Esophagus squamous epithelium (tissue), 5 donors: ENCODE measurements around the gene OAS3. TPM values are rescaled to one million over a fixed set of nuclear protein-coding genes. Genes with fewer than 3 reads are reported as not detected.

ENCODE experiments used
- DNase-seq: peaks from one replicate; lab custom pipeline; 2025; lab: John Stamatoyannopoulos, UW
- H3K27ac ChIP-seq, 4 donors: fragments of 200-600 bp; sonication (generic); one replicate each; pipeline ENCODE4 v1.5.1; 2016 to 2019; ENCODE audit warnings: mild to moderate bottlenecking in 1 of 4
- H3K27me3 ChIP-seq, 4 donors: fragments of 200-600 bp; sonication (generic); 1 replicate in 3 of 4; 2 replicates in 1 of 4; pipeline versions ENCODE4 v1.5.1 to v1.6.0; 2017 to 2021; ENCODE audit warnings: antibody characterized with exemption in 1 of 4
- H3K36me3 ChIP-seq, 3 donors: fragments of 200-600 bp; sonication (generic); one replicate each; pipeline ENCODE4 v1.5.1; 2016 to 2019
- H3K4me1 ChIP-seq, 3 donors: fragments of 200-600 bp; sonication (generic); one replicate each; pipeline ENCODE4 v1.5.1; 2017 to 2019
- H3K4me3 ChIP-seq, 4 donors: fragments of 200-600 bp; sonication (generic); 1 replicate in 3 of 4; 2 replicates in 1 of 4; pipeline ENCODE4 v1.5.1; 2016 to 2019; ENCODE audit warnings: mild to moderate bottlenecking in 2 of 4, moderate library complexity in 1 of 4
- H3K9me3 ChIP-seq, 3 donors: fragments of 200-600 bp; sonication (generic); one replicate each; pipeline ENCODE4 v1.5.1; 2016 to 2019
- CTCF ChIP-seq, 6 experiments: fragments of 450-650 bp in 4 of 6; fragments of 200-600 bp in 2 of 6; sonication (generic) in 2 of 6; IDR thresholded peaks; one replicate each; pipeline ENCODE4 v1.5.1; 2016 to 2019; ENCODE audit warnings: antibody characterized with exemption in 6 of 6, mild to moderate bottlenecking in 4 of 6, moderate library complexity in 4 of 6
- POLR2A ChIP-seq, 4 donors: fragments of 450-650 bp; IDR thresholded peaks; one replicate each; pipeline ENCODE4 v1.6.1; 2017; ENCODE audit warnings: antibody characterized with exemption in 4 of 4, mild to moderate bottlenecking in 4 of 4, moderate library complexity in 3 of 4
- WGBS, 2 donors: methylation state at CpG; one replicate each; pipeline ENCODE4 v1.1.5; 2018; 5-methylcytosine and 5-hydroxymethylcytosine counted together
- intact Hi-C: fragments of 100-400 bp; cut with DNase I; formaldehyde crosslinking; loops from one replicate; pipeline ENCODE4 v1.15.0; 2022
- total RNA-seq, 4 donors: library from RNA; depleted of rRNA; stranded (reverse); fragments of >200 nt; gene quantifications; one replicate each; pipeline ENCODE4 v1.1.0, GENCODE V29; 2016
- donor health status: DM: yes; HTN: yes; CAD: no.

The OAS3 gene
- total RNA-seq, 4 donors from 2014 or later = 25.2 to 40.0 (median 32.3) TPM

GRCh38 chr12:112928978-112929377 is 9.3 kb upstream of the OAS3 start:
- WGBS, 2 donors = 88 to 94% methylated on average over 1 of the region's 1 CpG
- no peaks in the 10 kb centered on the region for H3K27me3 ChIP-seq
- no peak for TF ChIP-seq CTCF (IDR thresholded peaks at IDR 0.05)
- no peak for TF ChIP-seq POLR2A (IDR thresholded peaks at IDR 0.05)
- intact Hi-C loops = no loop called here
- H3K4me3 ChIP-seq = no peak overlapping the region
- H3K27ac ChIP-seq = no peak overlapping the region
- DNase-seq = no peak
- H3K36me3 ChIP-seq = no peaks in the 10 kb centered on the region
- peaks cover 0 to 24% (median 2%) of the 10 kb centered on the region in 3 donors for H3K4me1 ChIP-seq
- no peaks in the 10 kb centered on the region for H3K9me3 ChIP-seq

- no peak overlapping the region for H3K27ac ChIP-seq
- 91 to 100% methylated on average over 3 of the region's 3 CpGs for WGBS, 2 donors
- no peak for DNase-seq
- TF ChIP-seq CTCF (IDR thresholded peaks at IDR 0.05) (no peak), POLR2A (IDR thresholded peaks at IDR 0.05) (no peak)
- no peaks in the 10 kb centered on the region for H3K36me3 ChIP-seq
- H3K9me3 ChIP-seq = no peaks in the 10 kb centered on the region
- no peaks in the 10 kb centered on the region for H3K27me3 ChIP-seq
- intact Hi-C loops = no loop called here
- H3K4me3 ChIP-seq = no peak overlapping the region
- peaks cover 0 to 23% (median 2%) of the 10 kb centered on the region in 3 donors for H3K4me1 ChIP-seq
Observed at GRCh38 chr12:112929715-112930114, 8.6 kb upstream of the OAS3 start.

- DNase-seq = no peak
- Histone ChIP-seq H3K4me1 (peaks cover 0 to 18% (median 2%) of the 10 kb centered on the region in 3 donors), H3K36me3 (no peaks in the 10 kb centered on the region), H3K9me3 (no peaks in the 10 kb centered on the region), H3K27me3 (no peaks in the 10 kb centered on the region), H3K4me3 (no peak overlapping the region), H3K27ac (no peak overlapping the region)
- intact Hi-C loops = no loop called here
- TF ChIP-seq POLR2A (IDR thresholded peaks at IDR 0.05) (no peak), CTCF (IDR thresholded peaks at IDR 0.05) (no peak)
- WGBS, 2 donors = 80 to 93% methylated on average over 1 to 2 of the region's 2 CpGs
Observed at GRCh38 chr12:112930350-112930749, 7.9 kb upstream of the OAS3 start.

GRCh38 chr12:112932485-112933128 is 5.7 kb upstream of the OAS3 start:
- Histone ChIP-seq H3K27me3 (no peaks in the 10 kb centered on the region), H3K4me1 (peaks cover 3 to 29% (median 9%) of the 10 kb centered on the region in 3 donors), H3K9me3 (no peaks in the 10 kb centered on the region), H3K27ac (no peak overlapping the region), H3K4me3 (no peak overlapping the region), H3K36me3 (no peaks in the 10 kb centered on the region)
- intact Hi-C loops = no loop called here
- 62 to 75% methylated on average over 6 of the region's 6 CpGs for WGBS, 2 donors
- no peak for DNase-seq
- TF ChIP-seq CTCF (IDR thresholded peaks at IDR 0.05) (no peak), POLR2A (IDR thresholded peaks at IDR 0.05) (no peak)

GRCh38 chr12:112933129-112933505 is 5.2 kb upstream of the OAS3 start:
- no peaks in the 10 kb centered on the region for H3K9me3 ChIP-seq
- H3K4me1 ChIP-seq = peaks cover 3 to 34% (median 12%) of the 10 kb centered on the region in 3 donors
- WGBS, 2 donors = 75 to 84% methylated on average over 2 of the region's 2 CpGs
- H3K36me3 ChIP-seq = no peaks in the 10 kb centered on the region
- H3K27ac ChIP-seq = no peak overlapping the region
- H3K4me3 ChIP-seq = no peak overlapping the region
- no peak for DNase-seq
- TF ChIP-seq POLR2A (IDR thresholded peaks at IDR 0.05) (no peak), CTCF (IDR thresholded peaks at IDR 0.05) (no peak)
- intact Hi-C loops = no loop called here
- H3K27me3 ChIP-seq = no peaks in the 10 kb centered on the region
